IMR-90 (cell line): Measurements from ENCODE around the gene EPHA5. TPM values are rescaled to one million over a fixed set of nuclear protein-coding genes. Genes with fewer than 3 reads are reported as not detected.

Experiments
- ATAC-seq: fragments of 200-7000 bp; cut with Tn5 transposase; 2 replicates; pipeline ENCODE4 v1.9.1; 2020; ENCODE audit warnings: low read depth, mild to moderate bottlenecking, moderate library complexity
- BruUV-seq: library from RNA; stranded (reverse); fragments of 400-500 nt; replicated peaks from 2 replicates; lab custom pipeline; 2021; lab: Mats Ljungman, UMichigan
- CTCF ChIA-PET: fragments of 300-600 bp; formaldehyde crosslinking; extraction: SDS; loops from one replicate; lab custom pipeline; 2021; ENCODE audit warnings: antibody characterized with exemption; lab: Yijun Ruan, JAX
- POLR2A ChIA-PET: fragments of 300-600 bp; sonication (Branson Sonifier 250); formaldehyde crosslinking; loops from one replicate; lab custom pipeline; 2022; ENCODE audit warnings: antibody characterized with exemption; ENCODE audit not compliant: unreplicated experiment; lab: Charles Lee
- DNase-seq: peaks from one replicate; pipeline ENCODE4 v3.0.0; 2013
- H2AFZ ChIP-seq: replicated peaks from 2 replicates; pipeline ENCODE3; 2013; ENCODE audit warnings: low read length, mild to moderate bottlenecking; ENCODE audit not compliant: poor library complexity
- H2AK5ac ChIP-seq: 2 replicates; pipeline ENCODE4 v1.6.1; 2013; ENCODE audit warnings: low read depth, low read length, inconsistent platforms
- H2AK9ac ChIP-seq: replicated peaks from 2 replicates; pipeline ENCODE3; 2013; ENCODE audit warnings: mild to moderate bottlenecking, low read depth, low read length, moderate library complexity; ENCODE audit not compliant: poor library complexity
- H2BK120ac ChIP-seq: 2 replicates; pipeline ENCODE4 v1.6.1; 2013; ENCODE audit warnings: low read depth, low read length, inconsistent platforms
- H2BK15ac ChIP-seq: 3 replicates; pipeline ENCODE4 v1.6.1; 2013; ENCODE audit warnings: low read depth, low read length, inconsistent platforms
- H2BK20ac ChIP-seq: 2 replicates; pipeline ENCODE4 v1.6.1; 2013; ENCODE audit warnings: low read depth, mild to moderate bottlenecking, inconsistent platforms, low read length, moderate library complexity
- H2BK5ac ChIP-seq: 2 replicates; pipeline ENCODE4 v1.6.1; 2013; ENCODE audit warnings: mild to moderate bottlenecking, low read depth, low read length, inconsistent platforms; ENCODE audit not compliant: poor library complexity, severe bottlenecking
- H3K14ac ChIP-seq: replicated peaks from 2 replicates; pipeline ENCODE4 v1.6.1; 2013; ENCODE audit warnings: low read depth, low read length, inconsistent platforms
- H3K18ac ChIP-seq: 2 replicates; pipeline ENCODE4 v1.6.1; 2013; ENCODE audit warnings: low read depth, low read length, control low read depth
- H3K23ac ChIP-seq: 2 replicates; pipeline ENCODE4 v1.6.1; 2013; ENCODE audit warnings: low read depth, low read length, inconsistent platforms
- H3K27ac ChIP-seq: 2 replicates; pipeline ENCODE4 v1.5.1; 2013; ENCODE audit warnings: mild to moderate bottlenecking, control low read depth, low read length; ENCODE audit not compliant: insufficient read depth
- H3K27me3 ChIP-seq: 2 replicates; pipeline ENCODE4 v1.6.1; 2013; ENCODE audit warnings: low read length; ENCODE audit not compliant: control insufficient read depth, insufficient read depth
- H3K36me3 ChIP-seq: 2 replicates; pipeline ENCODE4 v1.6.1; 2013; ENCODE audit warnings: low read length, mixed read lengths; ENCODE audit not compliant: control insufficient read depth, insufficient read depth
- H3K4ac ChIP-seq: 2 replicates; pipeline ENCODE4 v1.6.1; 2013; ENCODE audit warnings: low read depth, low read length, inconsistent platforms
- H3K4me1 ChIP-seq: 2 replicates; pipeline ENCODE4 v1.6.1; 2013; ENCODE audit warnings: low read length, mixed read lengths; ENCODE audit not compliant: control insufficient read depth, insufficient read depth
- H3K4me2 ChIP-seq: 2 replicates; pipeline ENCODE4 v1.6.1; 2013; ENCODE audit warnings: low read depth, mild to moderate bottlenecking, control low read depth, low read length, moderate library complexity
- H3K4me3 ChIP-seq: 2 replicates; pipeline ENCODE4 v1.5.1; 2013; ENCODE audit warnings: low read depth, mild to moderate bottlenecking, control low read depth, low read length, moderate library complexity; ENCODE audit not compliant: insufficient read depth
- H3K56ac ChIP-seq: 2 replicates; pipeline ENCODE4 v1.6.1; 2013; ENCODE audit warnings: low read length, inconsistent platforms; ENCODE audit not compliant: insufficient read depth; ENCODE audit errors: extremely low read depth
- H3K79me1 ChIP-seq, 2 experiments: 2 replicates each; pipeline ENCODE4 v1.6.1; 2013; ENCODE audit warnings: low read length in 2 of 2, inconsistent platforms in 1 of 2, low read depth in 1 of 2
- H3K9ac ChIP-seq: 2 replicates; pipeline ENCODE4 v1.6.1; 2013; ENCODE audit warnings: low read depth, low read length, control low read depth
- H3K9me1 ChIP-seq: 2 replicates; pipeline ENCODE4 v1.6.1; 2013; ENCODE audit warnings: low read length, inconsistent platforms; ENCODE audit not compliant: insufficient read depth
- H3K9me3 ChIP-seq: 2 replicates; pipeline ENCODE4 v1.6.1; 2013; ENCODE audit warnings: low read length; ENCODE audit not compliant: control insufficient read depth, insufficient read depth
- H4K20me1 ChIP-seq: 2 replicates; pipeline ENCODE4 v1.6.1; 2013; ENCODE audit warnings: low read length, inconsistent platforms; ENCODE audit not compliant: insufficient read depth
- H4K5ac ChIP-seq: 2 replicates; pipeline ENCODE4 v1.6.1; 2013; ENCODE audit warnings: mild to moderate bottlenecking, low read depth, low read length, control low read depth
- H4K8ac ChIP-seq, 2 experiments: 2 replicates each; pipeline ENCODE4 v1.6.1; 2013; ENCODE audit warnings: low read depth in 2 of 2, low read length in 2 of 2, control low read depth in 1 of 2, inconsistent platforms in 1 of 2
- H4K91ac ChIP-seq: 2 replicates; pipeline ENCODE4 v1.6.1; 2013; ENCODE audit warnings: low read depth, low read length, inconsistent platforms; ENCODE audit not compliant: insufficient read depth
- CHD1 ChIP-seq: IDR thresholded peaks from 2 replicates; pipeline ENCODE4 v1.6.1; 2012; ENCODE audit warnings: low read depth, low read length, improper control_type of control experiment
- ELK1 ChIP-seq: fragments of 150-350 bp; IDR thresholded peaks from 2 replicates; pipeline ENCODE4 v1.6.1; 2016; ENCODE audit warnings: low read depth, mild to moderate bottlenecking, low read length, moderate library complexity, borderline replicate concordance
- MXI1 ChIP-seq: IDR thresholded peaks from 2 replicates; pipeline ENCODE4 v1.6.1; 2012; ENCODE audit warnings: low read depth, mild to moderate bottlenecking, low read length, moderate library complexity, borderline replicate concordance
- RAD21 ChIP-seq: IDR thresholded peaks from 2 replicates; pipeline ENCODE4 v1.6.1; 2012; ENCODE audit warnings: low read length, improper control_type of control experiment
- WGBS, 2 experiments: methylation state at CpG; one replicate each; pipeline versions ENCODE4 v1.1.5 to v1.1.7; 2013; ENCODE audit warnings: missing lambda C conversion rate in 2 of 2; ENCODE audit not compliant: insufficient read length in 1 of 2; ENCODE audit errors: extremely low coverage in 2 of 2; 5-methylcytosine and 5-hydroxymethylcytosine counted together
- dilution Hi-C: fragments of 300-500 bp; cut with HindIII; formaldehyde crosslinking; loops from one replicate; pipeline ENCODE4 v1.14.3; 2018; ENCODE audit warnings: low sequenced_read_pairs; ENCODE audit not compliant: unreplicated experiment
- in situ Hi-C: fragments of 300-500 bp; cut with MboI; formaldehyde crosslinking; loops from 3 replicates; pipeline ENCODE4 v1.14.3; 2019; ENCODE audit warnings: low sequenced_read_pairs, inconsistent platforms, mixed read lengths
- intact Hi-C: fragments of 100-400 bp; cut with micrococcal nuclease; formaldehyde crosslinking; loops from 2 replicates; pipeline ENCODE4 v1.10.0; 2022
- polyA plus RNA-seq, 3 experiments: library from polyadenylated mRNA; depleted of rRNA; stranded (reverse); fragments of >200 nt; gene quantifications; 2 replicates each; pipeline ENCODE4 v1.2.3, GENCODE V29; 2012; ENCODE audit warnings: low replicate concordance in 1 of 3
- total RNA-seq: library from RNA; depleted of rRNA; stranded (reverse); fragments of >200 nt; gene quantifications from 2 replicates; pipeline ENCODE4 v1.2.3, GENCODE V29; 2012

The EPHA5 gene
- total and polyA plus RNA-seq, 2 of the 4 experiments (the other 2 are of a cell fraction), result 0.07 to 0.18 TPM

GRCh38 chr4:65669111-65670019, 924 bp downstream of the EPHA5 start:
- ATAC-seq (no peak), DNase-seq (no peak)
- Histone ChIP-seq H4K91ac (no peak overlapping the region), H4K5ac (no peak overlapping the region), H3K23ac (0 out of 2 replicates have a peak overlapping the region, but pooled peaks have one; percentile 66), H3K9me3 (no peaks in the 10 kb centered on the region), H3K9ac (no peak overlapping the region), H3K9me1 (no peaks in the 10 kb centered on the region), H3K4me1 (no peaks in the 10 kb centered on the region), H3K18ac (no peak overlapping the region), H4K8ac (no peak overlapping the region), H3K79me1 (no peaks in the 10 kb centered on the region), H2AFZ (peak overlapping the region; percentile 72), H3K4me2 (peak overlapping the region; percentile 57), H2AK5ac (no peak overlapping the region), H2AK9ac (peak overlapping the region; percentile 72), H3K27me3 (peaks cover 24% of the 10 kb centered on the region), H2BK5ac (no peak overlapping the region), H3K14ac (no peak overlapping the region), H2BK15ac (no peak overlapping the region), H3K56ac (no peak overlapping the region), H3K27ac (no peak overlapping the region), H3K4ac (no peak overlapping the region), H4K20me1 (no peaks in the 10 kb centered on the region), H3K36me3 (no peaks in the 10 kb centered on the region), H2BK20ac (no peak overlapping the region), H3K4me3 (peak overlapping the region; percentile 14; the same call in 1 of the 2 replicates), H2BK120ac (no peak overlapping the region)
- ChIA-PET POLR2A (no interaction called here), CTCF (no interaction called here)
- BruUV-seq, result no TSS peak
- in situ Hi-C loops, result no loop called here
- WGBS, 2 experiments, result 3% methylated on average over 12 of the region's 60 CpGs; no CpG with 5 or more reads in 1 of the 2 experiments
- dilution Hi-C loops, result no loop called here
- TF ChIP-seq CHD1, result no peak
- no peak for TF ChIP-seq MXI1
- no peak for TF ChIP-seq ELK1
- TF ChIP-seq RAD21, result no peak
- intact Hi-C loops, result no loop called here
